Measurements from ENCODE around the gene UBXN4.
A peak's percentile ranks its signal among the peaks of the same experiment; 100 is the strongest.

The UBXN4 gene

DNA sequence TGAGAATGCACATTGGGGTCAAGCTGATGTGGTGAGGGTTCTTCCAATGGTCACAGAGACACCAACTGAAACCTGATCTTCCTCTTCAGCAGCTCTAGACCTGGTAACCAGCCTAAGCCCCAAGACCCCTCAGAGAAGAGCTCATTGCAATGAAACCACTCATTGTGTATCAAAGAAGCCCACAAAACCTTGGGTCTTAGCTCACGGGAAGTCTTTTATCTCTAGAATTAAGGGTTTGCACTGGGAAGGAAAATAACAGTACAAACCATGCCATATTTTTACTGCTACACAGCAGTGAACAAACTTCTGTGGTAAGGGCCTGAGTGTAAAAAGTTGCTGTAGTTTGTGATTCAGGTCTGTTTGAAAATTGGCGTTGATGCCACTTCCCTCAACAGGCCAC is 8.6 kb upstream of the UBXN4 start:
- no peak for TF ChIP-seq POLR2AphosphoS5 (IDR thresholded peaks at IDR 0.05; ENCODE audit: low read depth, low read length)
- TF ChIP-seq REST (IDR thresholded peaks at IDR 0.05; ENCODE audit: insufficient read depth in 1 of 2, low read depth in 2 of 2, low read length in 2 of 2), result no peak
- TF ChIP-seq SIN3A (IDR thresholded peaks at IDR 0.05; ENCODE audit: borderline replicate concordance, insufficient read depth, low read length), result no peak
- TF ChIP-seq TAF1 (IDR thresholded peaks at IDR 0.05; ENCODE audit: borderline replicate concordance, insufficient read depth, low read length), result no peak
- no peak for TF ChIP-seq FOXP2 (optimal IDR thresholded peaks at IDR 0.05; ENCODE audit: borderline replicate concordance, extremely low read depth, extremely low read length, insufficient read depth)

GRCh38 chr2:135736546-135736945 is 5.1 kb upstream of the UBXN4 start:
- no peak for TF ChIP-seq FOXP2 (optimal IDR thresholded peaks at IDR 0.05; ENCODE audit: borderline replicate concordance, extremely low read depth, extremely low read length, insufficient read depth)
- TF ChIP-seq TAF1 (IDR thresholded peaks at IDR 0.05; ENCODE audit: borderline replicate concordance, insufficient read depth, low read length), result no peak
- TF ChIP-seq POLR2AphosphoS5 (IDR thresholded peaks at IDR 0.05; ENCODE audit: low read depth, low read length), result no peak

DNA sequence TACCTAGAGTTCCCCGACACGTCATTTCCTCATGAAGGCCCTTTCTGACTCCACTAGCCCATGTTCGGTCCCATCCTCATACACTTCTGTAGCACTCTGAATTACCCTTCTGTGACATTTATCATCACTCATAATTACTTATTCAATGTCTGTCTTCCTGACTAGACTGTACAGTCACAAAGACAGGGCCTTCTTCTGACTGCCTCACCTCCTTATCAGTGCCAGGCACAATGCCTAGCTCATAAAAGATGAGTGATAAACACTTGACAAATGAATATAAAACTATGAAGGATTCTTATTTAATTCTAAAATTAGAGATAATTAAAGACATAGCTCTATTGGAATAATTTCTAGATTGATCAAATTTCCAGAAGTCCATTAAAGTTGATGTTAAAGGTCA is 1.4 kb upstream of the UBXN4 start:
- no peak for TF ChIP-seq REST (IDR thresholded peaks at IDR 0.05; ENCODE audit: insufficient read depth in 1 of 2, low read depth in 2 of 2, low read length in 2 of 2)

DNA sequence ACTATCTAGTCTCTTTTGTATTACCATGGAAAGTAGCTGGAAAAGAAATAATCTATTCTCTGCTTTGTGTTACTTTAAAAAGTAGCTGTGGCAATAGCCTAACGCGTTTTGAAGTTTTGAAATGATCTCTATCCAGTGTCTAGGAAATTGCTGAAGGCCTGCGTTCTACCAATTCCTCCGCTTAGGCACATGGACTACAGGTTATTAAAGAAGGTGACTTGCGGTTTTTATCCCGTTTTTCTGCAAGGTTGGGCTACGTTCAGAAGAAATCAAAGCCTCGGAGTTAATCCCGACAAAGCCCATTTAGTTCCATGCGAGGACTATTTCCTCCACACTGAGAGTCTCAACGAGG is 636 bp upstream of the UBXN4 start:
- TF ChIP-seq FOXP2 (optimal IDR thresholded peaks at IDR 0.05; ENCODE audit: borderline replicate concordance, extremely low read depth, extremely low read length, insufficient read depth) (no peak), TAF1 (IDR thresholded peaks at IDR 0.05; ENCODE audit: borderline replicate concordance, insufficient read depth, low read length) (no peak), REST (IDR thresholded peaks at IDR 0.05; ENCODE audit: insufficient read depth in 1 of 2, low read depth in 2 of 2, low read length in 2 of 2) (no peak), SIN3A (IDR thresholded peaks at IDR 0.05; ENCODE audit: borderline replicate concordance, insufficient read depth, low read length) (no peak), POLR2AphosphoS5 (IDR thresholded peaks at IDR 0.05; ENCODE audit: low read depth, low read length) (no peak)

GRCh38 chr2:135742325-135742757 is 686 bp downstream of the UBXN4 start:
- TF ChIP-seq FOXP2 (optimal IDR thresholded peaks at IDR 0.05; ENCODE audit: borderline replicate concordance, extremely low read depth, extremely low read length, insufficient read depth), result no peak
- TF ChIP-seq SIN3A (IDR thresholded peaks at IDR 0.05; ENCODE audit: borderline replicate concordance, insufficient read depth, low read length), result 0 out of 2 replicates have a peak, but pooled peaks have one; percentile 15
- TF ChIP-seq TAF1 (IDR thresholded peaks at IDR 0.05; ENCODE audit: borderline replicate concordance, insufficient read depth, low read length), result 0 out of 2 replicates have a peak, but pooled peaks have one; percentile 28
- no peak for TF ChIP-seq REST (IDR thresholded peaks at IDR 0.05; ENCODE audit: insufficient read depth in 1 of 2, low read depth in 2 of 2, low read length in 2 of 2)
- TF ChIP-seq POLR2AphosphoS5 (IDR thresholded peaks at IDR 0.05; ENCODE audit: low read depth, low read length), result no peak
